BJ (cell line): Measurements from ENCODE around the gene KCNH8. TPM values are rescaled to one million over a fixed set of nuclear protein-coding genes. Genes with fewer than 3 reads are reported as not detected.

Experiments
- CTCF ChIA-PET: fragments of 350-600 bp; formaldehyde crosslinking; extraction: SDS; loops from one replicate; lab custom pipeline; 2021; ENCODE audit warnings: antibody characterized with exemption, inconsistent platforms; lab: Yijun Ruan, JAX
- POLR2A ChIA-PET: fragments of 300-600 bp; sonication (Branson Sonifier 250); formaldehyde crosslinking; extraction: SDS; loops from one replicate; lab custom pipeline; 2021; ENCODE audit warnings: antibody characterized with exemption; lab: Charles Lee
- DNase-seq: peaks from one replicate; pipeline ENCODE4 v3.0.0-alpha.2; 2011; ENCODE audit warnings: low read depth
- H3K27me3 ChIP-seq: 2 replicates; pipeline ENCODE4 v1.6.0; 2011; ENCODE audit warnings: low read length; ENCODE audit not compliant: control insufficient read depth, insufficient read depth
- H3K36me3 ChIP-seq: 2 replicates; pipeline ENCODE4 v1.5.1; 2011; ENCODE audit warnings: low read length; ENCODE audit not compliant: control insufficient read depth, insufficient read depth
- H3K4me3 ChIP-seq: 2 replicates; pipeline ENCODE4 v1.5.1; 2011; ENCODE audit warnings: low read depth, mild to moderate bottlenecking, control low read depth, low read length
- polyA plus RNA-seq: library from polyadenylated mRNA; depleted of rRNA; stranded (reverse); fragments of >200 nt; gene quantifications from 2 replicates; pipeline ENCODE4 v1.2.3, GENCODE V29; 2011
- small RNA-seq: library from RNA; depleted of rRNA; stranded (forward); fragments of <200 nt; gene quantifications from one replicate; pipeline ENCODE3, GENCODE V24; 2012; ENCODE audit warnings: low replicate concordance, low read depth; ENCODE audit not compliant: insufficient read length
- TF ChIP-seq, protein P1 (sequence below): IDR thresholded peaks from 2 replicates; pipeline ENCODE4 v1.5.1; 2011; ENCODE audit warnings: low read depth, mild to moderate bottlenecking, control low read depth, inconsistent platforms, low read length, moderate library complexity; ENCODE audit not compliant: insufficient read depth

The KCNH8 gene
- polyA plus RNA-seq, 1 experiment = 0.02 TPM

DNA sequence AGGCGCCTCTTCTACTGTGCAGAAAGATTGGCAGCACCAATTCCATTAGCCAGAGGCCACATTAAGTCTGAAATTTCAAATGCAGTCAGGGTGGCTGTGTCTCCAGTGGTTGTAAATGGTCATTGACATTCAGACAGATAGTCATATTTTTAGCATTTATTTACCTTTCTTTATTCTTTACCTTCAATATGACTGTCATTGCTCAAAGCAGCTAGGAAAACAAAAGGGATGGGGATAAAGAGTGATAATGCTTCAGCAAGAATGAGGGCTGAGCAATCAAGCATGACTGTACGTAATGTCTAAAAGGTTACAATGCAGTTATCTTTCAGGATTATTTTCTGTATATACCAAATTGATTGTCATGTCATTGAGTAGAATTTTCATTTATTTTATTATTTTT, 425.3 kb downstream of the KCNH8 start:
- ChIA-PET POLR2A (no interaction called here), CTCF (no interaction called here)
- TF ChIP-seq, protein P1, sequence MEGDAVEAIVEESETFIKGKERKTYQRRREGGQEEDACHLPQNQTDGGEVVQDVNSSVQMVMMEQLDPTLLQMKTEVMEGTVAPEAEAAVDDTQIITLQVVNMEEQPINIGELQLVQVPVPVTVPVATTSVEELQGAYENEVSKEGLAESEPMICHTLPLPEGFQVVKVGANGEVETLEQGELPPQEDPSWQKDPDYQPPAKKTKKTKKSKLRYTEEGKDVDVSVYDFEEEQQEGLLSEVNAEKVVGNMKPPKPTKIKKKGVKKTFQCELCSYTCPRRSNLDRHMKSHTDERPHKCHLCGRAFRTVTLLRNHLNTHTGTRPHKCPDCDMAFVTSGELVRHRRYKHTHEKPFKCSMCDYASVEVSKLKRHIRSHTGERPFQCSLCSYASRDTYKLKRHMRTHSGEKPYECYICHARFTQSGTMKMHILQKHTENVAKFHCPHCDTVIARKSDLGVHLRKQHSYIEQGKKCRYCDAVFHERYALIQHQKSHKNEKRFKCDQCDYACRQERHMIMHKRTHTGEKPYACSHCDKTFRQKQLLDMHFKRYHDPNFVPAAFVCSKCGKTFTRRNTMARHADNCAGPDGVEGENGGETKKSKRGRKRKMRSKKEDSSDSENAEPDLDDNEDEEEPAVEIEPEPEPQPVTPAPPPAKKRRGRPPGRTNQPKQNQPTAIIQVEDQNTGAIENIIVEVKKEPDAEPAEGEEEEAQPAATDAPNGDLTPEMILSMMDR = no peak

DNA sequence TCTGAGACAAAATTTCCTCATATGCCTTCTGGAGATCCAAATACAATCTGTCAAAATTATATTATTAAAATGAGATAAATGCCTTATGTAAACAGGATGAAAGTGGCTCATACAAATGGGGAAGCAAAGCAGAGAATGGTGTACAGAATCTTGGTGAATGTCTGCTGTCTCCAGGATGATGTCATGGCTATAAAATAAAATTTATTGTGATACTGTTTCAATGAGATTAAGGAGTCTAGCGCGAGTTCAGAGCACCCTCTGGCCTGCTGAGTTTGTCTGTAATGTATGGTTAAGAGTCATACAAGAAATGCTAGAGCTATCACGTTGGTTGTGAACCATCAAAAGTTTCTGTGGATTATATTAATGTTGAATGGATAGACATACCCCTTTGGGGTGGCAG, 426.0 kb downstream of the KCNH8 start:
- POLR2A ChIA-PET = no interaction called here
- DNase-seq = no peak
- CTCF ChIA-PET = no interaction called here

More for the DNA sequence above, 425.3 kb downstream of the KCNH8 start:
- Histone ChIP-seq H3K4me3 (no peak overlapping the region), H3K36me3 (no peaks in the 10 kb centered on the region), H3K27me3 (no peaks in the 10 kb centered on the region)
- no peak for DNase-seq

DNA sequence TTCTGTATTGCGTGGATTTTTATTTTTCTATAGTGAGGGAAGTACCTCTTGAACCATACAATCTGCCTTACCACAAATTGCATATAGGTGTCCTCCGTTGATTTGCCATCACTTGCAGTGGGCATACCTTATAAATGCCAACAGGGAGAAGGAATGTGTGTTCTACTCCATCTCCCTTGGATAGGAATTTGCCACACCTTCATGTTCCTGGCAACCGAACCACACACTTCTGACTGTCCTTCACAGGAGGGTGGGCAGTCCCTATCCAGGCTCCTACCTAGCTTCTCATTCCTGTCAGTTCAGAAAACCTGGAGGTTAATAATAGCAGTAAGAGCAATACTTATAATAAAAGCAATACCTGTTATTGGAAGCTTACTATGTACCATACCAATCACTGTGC, 428.0 kb downstream of the KCNH8 start:
- POLR2A ChIA-PET = no interaction called here
- no peaks in the 10 kb centered on the region for H3K27me3 ChIP-seq
- H3K4me3 ChIP-seq = no peak overlapping the region
- CTCF ChIA-PET = no interaction called here
- no peak for DNase-seq
- H3K36me3 ChIP-seq = no peaks in the 10 kb centered on the region
- TF ChIP-seq, protein P1 = no peak

More for the DNA sequence above, 426.0 kb downstream of the KCNH8 start:
- TF ChIP-seq, protein P1 = no peak
- no peak overlapping the region for H3K4me3 ChIP-seq
- H3K36me3 ChIP-seq = no peaks in the 10 kb centered on the region
- H3K27me3 ChIP-seq = no peaks in the 10 kb centered on the region

Small RNAs within 50 kb of the gene (small RNA-seq; reads per million reads assigned to genes)
- not detected for gene MIR4791
